AG10803 (cell line): ENCODE data around the gene RABGAP1L.

ENCODE experiments used
- DNase-seq: peaks from one replicate; pipeline ENCODE4 v3.0.0; 2010; ENCODE audit warnings: low read depth
- H3K4me3 ChIP-seq: 2 replicates; pipeline ENCODE4 v1.5.1; 2011; ENCODE audit warnings: mild to moderate bottlenecking, low read length, control low read depth
- TF ChIP-seq, protein P1 (sequence below): conservative IDR thresholded peaks from 2 replicates; pipeline ENCODE4 v1.5.1; 2011; ENCODE audit warnings: mild to moderate bottlenecking, low read length, control low read depth, inconsistent platforms

The RABGAP1L gene

DNA sequence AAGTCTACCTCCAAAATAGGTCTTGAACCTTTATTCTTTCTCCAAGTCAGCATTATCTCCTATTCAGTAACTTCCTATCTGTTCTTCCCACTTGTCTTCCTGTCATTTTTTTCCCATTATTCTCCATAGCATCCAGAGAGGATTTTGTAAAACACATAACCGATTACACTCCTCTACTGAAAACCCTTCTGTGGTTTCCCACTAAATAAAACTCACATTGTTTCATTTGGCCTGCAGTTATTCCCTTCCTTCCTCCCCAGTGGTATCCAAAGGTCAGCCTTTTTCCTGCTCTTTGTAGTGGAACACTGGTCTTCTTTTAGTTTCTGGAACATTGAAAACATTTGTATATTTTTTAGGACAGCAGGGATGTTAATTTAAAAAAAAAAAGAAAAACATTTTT lies 554.5 kb downstream of the RABGAP1L start:
- TF ChIP-seq, protein P1, sequence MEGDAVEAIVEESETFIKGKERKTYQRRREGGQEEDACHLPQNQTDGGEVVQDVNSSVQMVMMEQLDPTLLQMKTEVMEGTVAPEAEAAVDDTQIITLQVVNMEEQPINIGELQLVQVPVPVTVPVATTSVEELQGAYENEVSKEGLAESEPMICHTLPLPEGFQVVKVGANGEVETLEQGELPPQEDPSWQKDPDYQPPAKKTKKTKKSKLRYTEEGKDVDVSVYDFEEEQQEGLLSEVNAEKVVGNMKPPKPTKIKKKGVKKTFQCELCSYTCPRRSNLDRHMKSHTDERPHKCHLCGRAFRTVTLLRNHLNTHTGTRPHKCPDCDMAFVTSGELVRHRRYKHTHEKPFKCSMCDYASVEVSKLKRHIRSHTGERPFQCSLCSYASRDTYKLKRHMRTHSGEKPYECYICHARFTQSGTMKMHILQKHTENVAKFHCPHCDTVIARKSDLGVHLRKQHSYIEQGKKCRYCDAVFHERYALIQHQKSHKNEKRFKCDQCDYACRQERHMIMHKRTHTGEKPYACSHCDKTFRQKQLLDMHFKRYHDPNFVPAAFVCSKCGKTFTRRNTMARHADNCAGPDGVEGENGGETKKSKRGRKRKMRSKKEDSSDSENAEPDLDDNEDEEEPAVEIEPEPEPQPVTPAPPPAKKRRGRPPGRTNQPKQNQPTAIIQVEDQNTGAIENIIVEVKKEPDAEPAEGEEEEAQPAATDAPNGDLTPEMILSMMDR: no peak
- DNase-seq: no peak
- no peak overlapping the region for H3K4me3 ChIP-seq

DNA sequence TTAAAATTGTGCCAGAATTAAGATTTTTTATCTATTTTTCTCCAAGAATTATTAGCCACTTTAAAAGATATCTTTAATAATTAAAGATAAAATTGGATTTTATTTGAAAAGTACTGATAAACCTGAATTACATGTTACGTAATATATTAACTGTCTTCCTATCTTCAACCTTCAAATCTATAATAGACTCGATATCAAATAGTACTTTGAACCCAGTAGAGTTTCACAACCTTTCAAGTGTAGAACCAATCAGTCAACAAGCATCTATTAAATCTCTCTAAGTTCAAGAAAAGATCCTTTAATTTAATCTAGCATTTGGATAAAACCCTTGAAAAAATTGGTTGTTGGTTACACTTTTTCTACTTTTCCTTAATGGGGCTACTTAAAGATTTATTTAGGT lies 559.9 kb downstream of the RABGAP1L start:
- TF ChIP-seq, protein P1: no peak
- DNase-seq: no peak
- no peak overlapping the region for H3K4me3 ChIP-seq

DNA sequence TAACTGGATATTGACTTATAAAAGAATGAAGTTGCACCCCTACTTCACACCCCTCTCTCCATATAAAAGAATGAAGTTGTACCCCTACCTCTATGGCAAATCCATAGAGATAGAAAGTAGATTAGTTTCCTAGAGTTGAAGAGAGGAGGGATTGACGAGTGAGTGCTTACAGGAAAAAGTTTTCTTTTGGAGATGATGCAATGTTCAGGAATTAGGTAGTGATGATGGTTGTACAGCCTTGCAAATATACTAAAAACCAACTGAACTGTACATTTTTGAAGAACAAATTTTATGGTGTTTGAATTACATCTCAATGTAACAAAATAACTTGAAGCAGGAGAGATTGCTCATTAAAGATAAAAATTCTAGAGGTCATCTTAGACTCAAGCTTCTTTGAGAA lies 561.3 kb downstream of the RABGAP1L start:
- TF ChIP-seq, protein P1: no peak
- no peak for DNase-seq

DNA sequence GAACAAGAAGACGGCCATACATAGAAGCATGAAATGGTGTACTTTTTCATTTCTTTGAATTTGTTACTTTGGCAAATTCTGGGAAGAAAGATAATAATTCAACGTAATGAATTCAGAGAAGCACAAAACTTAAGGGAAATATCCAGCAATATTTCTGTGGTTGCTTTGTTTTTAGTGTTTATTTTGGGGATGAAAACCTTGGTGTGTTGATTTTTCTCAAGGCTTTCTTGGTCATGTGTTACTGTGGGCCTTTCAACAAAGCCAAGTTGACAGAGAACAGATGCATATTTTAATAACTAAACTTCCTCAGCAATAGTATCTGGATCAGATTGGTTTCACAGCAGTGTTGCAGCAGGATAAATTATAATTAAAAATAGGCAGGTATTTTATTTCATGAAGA lies 561.9 kb downstream of the RABGAP1L start:
- no peak for DNase-seq
- H3K4me3 ChIP-seq: no peak overlapping the region
- TF ChIP-seq, protein P1: no peak

More for the DNA sequence above, 561.3 kb downstream of the RABGAP1L start:
- H3K4me3 ChIP-seq: no peak overlapping the region

DNA sequence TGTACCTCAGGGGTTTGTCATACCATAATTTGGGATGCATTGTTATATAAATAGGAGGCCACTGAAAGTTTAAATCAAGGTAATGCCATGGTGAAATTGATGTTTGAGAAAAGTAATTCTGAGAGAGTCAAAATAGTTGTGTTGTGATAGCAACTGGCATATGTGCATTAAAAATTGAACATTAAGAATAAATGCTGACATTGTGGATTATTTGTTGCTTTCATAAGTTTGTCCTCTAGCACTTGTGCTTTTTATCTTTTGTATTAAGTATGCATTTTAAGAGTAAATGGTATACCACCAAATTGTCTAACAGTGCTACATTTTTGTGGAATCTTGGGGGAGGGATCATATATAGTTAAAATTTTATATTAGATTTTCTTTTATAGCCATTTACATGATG lies 564.5 kb downstream of the RABGAP1L start:
- TF ChIP-seq, protein P1: no peak
- DNase-seq: no peak
- H3K4me3 ChIP-seq: no peak overlapping the region

DNA sequence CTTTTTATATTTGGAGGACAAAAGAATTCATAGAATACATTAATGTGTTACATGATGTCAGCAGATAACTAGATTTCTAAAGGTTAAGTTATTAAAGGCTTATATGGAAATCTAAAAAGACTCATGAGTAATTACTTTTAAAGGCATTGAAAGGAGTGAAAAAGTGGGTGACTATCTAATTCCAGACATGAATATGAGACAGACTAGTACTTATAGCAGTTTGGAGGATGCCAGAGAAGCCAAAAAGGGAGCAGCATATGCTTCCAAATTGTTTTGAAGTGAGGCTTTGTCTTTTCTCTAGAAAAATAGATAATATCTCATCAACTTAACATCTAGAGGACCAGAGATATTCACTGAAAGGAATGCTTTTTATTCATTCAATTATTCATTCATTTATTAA lies 564.9 kb downstream of the RABGAP1L start:
- DNase-seq: no peak
- TF ChIP-seq, protein P1: no peak
- no peak overlapping the region for H3K4me3 ChIP-seq

DNA sequence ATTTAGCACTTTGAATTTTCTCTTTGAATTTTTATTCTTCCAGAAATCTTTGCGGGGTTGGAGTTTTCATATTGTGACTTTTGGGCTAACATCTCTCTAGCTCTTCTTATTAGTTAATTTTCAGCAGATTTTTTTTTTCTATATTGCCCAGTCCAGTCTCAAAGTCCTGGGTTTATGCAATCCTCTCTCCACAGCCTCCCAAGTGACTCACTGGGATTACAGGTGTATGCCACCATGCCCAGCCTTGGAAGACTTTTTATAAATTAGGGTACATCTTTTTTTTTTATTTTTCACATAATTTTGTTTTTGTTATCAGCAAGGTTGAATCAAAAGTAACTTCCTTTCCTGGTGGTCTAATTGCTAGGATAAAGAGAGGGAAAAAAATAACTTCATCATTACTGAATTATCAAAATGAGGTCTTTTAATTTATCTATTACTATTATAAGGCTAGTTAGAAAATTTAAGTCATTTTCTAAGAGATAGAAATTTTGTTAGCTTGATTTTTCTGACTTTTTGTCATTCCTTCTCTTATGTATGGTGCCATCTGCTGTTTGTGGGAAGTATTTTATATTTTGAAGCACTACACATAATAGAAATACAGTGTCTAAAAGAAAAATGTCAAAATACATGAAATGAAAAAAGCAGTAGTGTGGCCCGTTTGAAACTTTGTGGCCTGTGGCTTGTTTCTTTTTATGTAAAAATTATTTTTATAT lies 567.0 kb downstream of the RABGAP1L start:
- peak; percentile 51 for DNase-seq
- H3K4me3 ChIP-seq: no peak overlapping the region
- TF ChIP-seq, protein P1: peak; percentile 75
